HCT116 (cell line): ENCODE measurements around the gene CXorf38. TPM values are rescaled to one million over a fixed set of nuclear protein-coding genes. Genes with fewer than 3 reads are reported as not detected.

Experiments used
- ATAC-seq: fragments of 200-7000 bp; cut with Tn5 transposase; 2 replicates; pipeline ENCODE4 v1.9.1; 2020; ENCODE audit warnings: mild to moderate bottlenecking, moderate library complexity
- BruUV-seq: library from RNA; stranded (reverse); fragments of 400-500 nt; replicated peaks from 2 replicates; lab custom pipeline; 2021; lab: Mats Ljungman, UMichigan
- CTCF ChIA-PET: fragments of 300-600 bp; sonication (Branson Sonifier 250); formaldehyde crosslinking; loops from one replicate; lab custom pipeline; 2021; ENCODE audit warnings: antibody characterized with exemption; lab: Charles Lee
- POLR2A ChIA-PET: fragments of 300-600, 350-600 bp; sonication (Branson Sonifier 250); formaldehyde crosslinking; loops from one replicate; lab custom pipeline; 2021; ENCODE audit warnings: antibody characterized with exemption; lab: Charles Lee
- RAD21 ChIA-PET, 2 experiments: fragments of 300-600 bp; sonication (Branson Sonifier 250); formaldehyde crosslinking; loops; one replicate each; lab custom pipeline; 2023; ENCODE audit warnings: low total read pairs in 2 of 2; ENCODE audit not compliant: uncharacterized antibody in 2 of 2, unreplicated experiment in 2 of 2, low non-redundant PET in 1 of 2; lab: Charles Lee
- DNase-seq: peaks from one replicate; pipeline ENCODE4 v3.0.0-alpha.2; 2010; ENCODE audit warnings: low read depth, low spot score
- H2AFZ ChIP-seq: fragments of 200-600 bp; shearing (Covaris generic), sonication (generic); 2 replicates; pipeline ENCODE4 v1.6.1; 2017; ENCODE audit warnings: low read depth, mixed run types, mixed read lengths, antibody characterized with exemption, low read length; ENCODE audit not compliant: poor library complexity, severe bottlenecking
- H3K27ac ChIP-seq: 2 replicates; pipeline ENCODE4 v1.5.1; 2012; ENCODE audit warnings: low read depth, low read length
- H3K27me3 ChIP-seq: fragments of 200-600 bp; sonication (generic); 2 replicates; pipeline ENCODE4 v1.6.1; 2016; ENCODE audit warnings: mixed run types, low read length, mixed read lengths; ENCODE audit not compliant: insufficient read depth
- H3K36me3 ChIP-seq, 2 experiments: fragments of 200-500 bp in 1 of 2; fragments of 200-600 bp in 1 of 2; sonication (Bioruptor generic) in 1 of 2; sonication (generic) in 1 of 2; 2 replicates each; pipeline versions ENCODE4 v1.5.1 to v1.6.1; 2014 to 2016; ENCODE audit warnings: low read length in 2 of 2, inconsistent platforms in 1 of 2, mixed read lengths in 1 of 2, mixed run types in 1 of 2; ENCODE audit not compliant: insufficient read depth in 2 of 2, control insufficient read depth in 1 of 2
- H3K4me1 ChIP-seq, 2 experiments: fragments of 200-600 bp in 1 of 2; sonication (generic) in 1 of 2; 2 replicates each; pipeline versions ENCODE4 v1.5.1 to v1.6.1; 2012 to 2017; ENCODE audit warnings: low read length in 2 of 2, inconsistent platforms in 1 of 2, mild to moderate bottlenecking in 1 of 2, mixed read lengths in 1 of 2, mixed run types in 1 of 2, moderate library complexity in 1 of 2; ENCODE audit not compliant: insufficient read depth in 2 of 2, control insufficient read depth in 1 of 2
- H3K4me2 ChIP-seq: fragments of 200-600 bp; sonication (generic); 2 replicates; pipeline ENCODE4 v1.6.1; 2017; ENCODE audit warnings: mixed run types, low read length, mixed read lengths
- H3K4me3 ChIP-seq, 2 experiments: fragments of 200-600 bp in 1 of 2; sonication (generic) in 1 of 2; replicated peaks in 1 of 2; 2 replicates each; pipeline ENCODE4 v1.5.1; 2011 to 2016; ENCODE audit warnings: low read length in 2 of 2, control low read depth in 1 of 2, low read depth in 1 of 2, mild to moderate bottlenecking in 1 of 2, mixed read lengths in 1 of 2, mixed run types in 1 of 2
- H3K79me2 ChIP-seq: fragments of 200-600 bp; sonication (generic); 2 replicates; pipeline ENCODE4 v1.6.1; 2017; ENCODE audit warnings: mild to moderate bottlenecking, mixed run types, low read length, moderate library complexity, mixed read lengths; ENCODE audit not compliant: insufficient read depth
- H3K9ac ChIP-seq: fragments of 200-600 bp; sonication (generic); 2 replicates; pipeline ENCODE4 v1.6.1; 2016; ENCODE audit warnings: low read length, mixed read lengths
- H3K9me2 ChIP-seq: fragments of 200-600 bp; sonication (generic), shearing (Covaris generic); 2 replicates; pipeline ENCODE4 v1.6.1; 2017; ENCODE audit warnings: mixed run types, mild to moderate bottlenecking, moderate library complexity; ENCODE audit not compliant: insufficient read depth
- H3K9me3 ChIP-seq, 2 experiments: fragments of 200-500 bp in 1 of 2; fragments of 200-600 bp in 1 of 2; sonication (Bioruptor generic) in 1 of 2; sonication (generic) in 1 of 2; 2 replicates each; pipeline ENCODE4 v1.6.1; 2014 to 2017; ENCODE audit warnings: low read length in 2 of 2, mixed read lengths in 2 of 2, inconsistent platforms in 1 of 2, low read depth in 1 of 2, mild to moderate bottlenecking in 1 of 2, mixed run types in 1 of 2, moderate library complexity in 1 of 2; ENCODE audit not compliant: control insufficient read depth in 1 of 2, insufficient read depth in 1 of 2
- H4K20me1 ChIP-seq: fragments of 200-600 bp; sonication (generic), shearing (Covaris generic); 2 replicates; pipeline ENCODE4 v1.6.1; 2017; ENCODE audit warnings: mixed run types, mild to moderate bottlenecking, moderate library complexity; ENCODE audit not compliant: insufficient read depth
- CBX3 ChIP-seq: IDR thresholded peaks from 2 replicates; pipeline ENCODE4 v1.6.1; 2012; ENCODE audit warnings: low read depth
- CTCF ChIP-seq, 3 experiments: fragments of 200-600 bp in 1 of 3; sonication (generic) in 1 of 3; IDR thresholded peaks in 2 of 3; conservative IDR thresholded peaks in 1 of 3; 2 replicates each; pipeline ENCODE4 v1.5.1; 2012 to 2017; ENCODE audit warnings: low read depth in 2 of 3, low read length in 2 of 3, antibody characterized with exemption in 1 of 3, borderline replicate concordance in 1 of 3, control low read depth in 1 of 3, mild to moderate bottlenecking in 1 of 3, mixed read lengths in 1 of 3, mixed run types in 1 of 3, moderate library complexity in 1 of 3; ENCODE audit not compliant: insufficient read depth in 1 of 3
- EGR1 ChIP-seq: IDR thresholded peaks from 2 replicates; pipeline ENCODE4 v1.6.1; 2012; ENCODE audit warnings: low read depth
- EZH2 ChIP-seq: fragments of 200-600 bp; sonication (generic); IDR thresholded peaks from 2 replicates; pipeline ENCODE4 v1.6.1; 2017; ENCODE audit warnings: antibody characterized with exemption, mixed run types
- EZH2phosphoT487 ChIP-seq: fragments of 200-600 bp; IDR thresholded peaks from 2 replicates; pipeline ENCODE4 v1.6.1; 2018; ENCODE audit warnings: antibody characterized with exemption, borderline replicate concordance
- FOSL1 ChIP-seq: IDR thresholded peaks from 2 replicates; pipeline ENCODE4 v1.6.1; 2012; ENCODE audit warnings: low read depth
- POLR2AphosphoS5 ChIP-seq: IDR thresholded peaks from 2 replicates; pipeline ENCODE4 v1.6.1; 2011; ENCODE audit warnings: mild to moderate bottlenecking, low read depth, low read length, moderate library complexity
- RAD21 ChIP-seq: IDR thresholded peaks from 2 replicates; pipeline ENCODE4 v1.6.1; 2012; ENCODE audit warnings: low read depth, mild to moderate bottlenecking
- SP1 ChIP-seq: IDR thresholded peaks from 2 replicates; pipeline ENCODE4 v1.6.1; 2012; ENCODE audit warnings: low read depth
- SRF ChIP-seq: IDR thresholded peaks from 2 replicates; pipeline ENCODE4 v1.6.1; 2012; ENCODE audit warnings: low read depth
- ZBTB33 ChIP-seq: IDR thresholded peaks from 2 replicates; pipeline ENCODE4 v1.6.1; 2011; ENCODE audit warnings: mild to moderate bottlenecking, low read length, moderate library complexity; ENCODE audit not compliant: insufficient replicate concordance; ENCODE audit errors: extremely low read depth
- ZFX ChIP-seq: fragments of 450-650 bp; IDR thresholded peaks from 2 replicates; pipeline ENCODE4 v1.6.1; 2017
- intact Hi-C: fragments of 100-400 bp; cut with micrococcal nuclease; formaldehyde crosslinking; loops from 2 replicates; pipeline ENCODE4 v1.10.0; 2022
- total RNA-seq: library from RNA; stranded (reverse); gene quantifications from one replicate; pipeline ENCODE4 v1.2.1, GENCODE V29; 2021; ENCODE audit not compliant: unreplicated experiment

CXorf38 gene
- total RNA-seq, 1 experiment from 2014 or later = 11.5 TPM

- TF ChIP-seq CTCF (IDR thresholded peaks at IDR 0.05 in 2 of 3, conservative IDR thresholded peaks at IDR 0.05 in 1 of 3; ENCODE audit: borderline replicate concordance in 1 of 3, insufficient read depth in 1 of 3, low read depth in 2 of 3, low read length in 2 of 3) (no peak), ZFX (no peak), EZH2 (no peak), CBX3 (no peak), POLR2AphosphoS5 (no peak), SRF (no peak), SP1 (no peak)
Measured at GRCh38 chrX:40628506-40628905, 18.9 kb downstream of the CXorf38 start (continued).

- no peaks in the 10 kb centered on the region for H4K20me1 ChIP-seq
- no peak overlapping the region for H3K9ac ChIP-seq
- H3K79me2 ChIP-seq = no peaks in the 10 kb centered on the region
- no peak overlapping the region for H3K4me2 ChIP-seq
- no peaks in the 10 kb centered on the region for H3K9me3 ChIP-seq
- no peak overlapping the region for H3K4me3 ChIP-seq
- ChIA-PET POLR2A (no interaction called here), RAD21 (no interaction called here), CTCF (no interaction called here)
- DNase-seq = no peak
- H2AFZ ChIP-seq = no peak overlapping the region
- ATAC-seq = no peak
- H3K27ac ChIP-seq = no peak overlapping the region
- intact Hi-C loops = no loop called here
- TF ChIP-seq EGR1 = no peak
- no peak for TF ChIP-seq ZFX
- no peak for TF ChIP-seq RAD21
- no peak for TF ChIP-seq EZH2phosphoT487
- no peak for TF ChIP-seq FOSL1
- no peak for TF ChIP-seq ZBTB33
- no peaks in the 10 kb centered on the region for H3K9me2 ChIP-seq
- H3K36me3 ChIP-seq = peaks cover 0 to 3% of the 10 kb centered on the region in 2 experiments; a peak in 1 of 4 replicates
- H3K4me1 ChIP-seq = no peaks in the 10 kb centered on the region
- no TSS peak for BruUV-seq
- no peaks in the 10 kb centered on the region for H3K27me3 ChIP-seq
Measured at GRCh38 chrX:40625294-40625693, 22.1 kb downstream of the CXorf38 start.
